K562 (cell line): ENCODE results near the gene TP53BP2. TPM values are rescaled to one million over a fixed set of nuclear protein-coding genes. Genes with fewer than 3 reads are reported as not detected.

ENCODE experiments used
- ATAC-seq: fragments of 200-7000 bp; cut with Tn5 transposase; 3 replicates; pipeline ENCODE4 v1.9.1; 2020; ENCODE audit warnings: moderate library complexity
- BruUV-seq: library from RNA; stranded (reverse); fragments of 400-500 nt; replicated peaks from 2 replicates; lab custom pipeline; 2021; lab: Mats Ljungman, UMichigan
- CTCF ChIA-PET: fragments of 300-600 bp; formaldehyde crosslinking; extraction: SDS; loops from one replicate; lab custom pipeline; 2021; ENCODE audit warnings: low intra/inter-chr PET ratio; lab: Yijun Ruan, JAX
- POLR2A ChIA-PET: fragments of 300-600, 350-650 bp; sonication (Branson Sonifier 250); formaldehyde crosslinking; extraction: SDS; loops from one replicate; lab custom pipeline; 2021; ENCODE audit warnings: antibody characterized with exemption, inconsistent platforms; lab: Yijun Ruan, JAX
- DNase-seq, 4 experiments: peaks; one replicate each; pipeline versions ENCODE4 v3.0.0 to v3.0.0-alpha.2; 2011 to 2018; ENCODE audit warnings: low spot score in 3 of 4, mixed read lengths in 3 of 4; ENCODE audit errors: extremely low read depth in 1 of 4
- FAIRE-seq: peaks from 2 replicates; lab custom pipeline; 2011; peaks lifted over from hg19 to GRCh38; lab: Jason Lieb, UNC
- H2AFZ ChIP-seq: 2 replicates; pipeline ENCODE4 v1.6.0; 2011; ENCODE audit warnings: low read depth, low read length, control low read depth, inconsistent platforms
- H3K27ac ChIP-seq: fragments of 200-600 bp; 3 replicates; pipeline ENCODE4 v1.8.0; 2011; ENCODE audit warnings: low read depth, mild to moderate bottlenecking, control low read depth, inconsistent platforms, low read length, moderate library complexity, mixed read lengths; ENCODE audit errors: extremely low read depth
- H3K27me3 ChIP-seq, 2 experiments: fragments of 300-600 bp in 1 of 2; 2 replicates in 1 of 2; 3 replicates in 1 of 2; pipeline versions ENCODE4 v1.6.0 to v1.8.0; 2011; ENCODE audit warnings: inconsistent platforms in 2 of 2, low read length in 2 of 2, mild to moderate bottlenecking in 1 of 2, mixed read lengths in 1 of 2, moderate library complexity in 1 of 2; ENCODE audit not compliant: control insufficient read depth in 2 of 2, insufficient read depth in 2 of 2
- H3K36me3 ChIP-seq: fragments of 300-600 bp; 3 replicates; pipeline ENCODE4 v1.8.0; 2011; ENCODE audit warnings: mild to moderate bottlenecking, low read length, inconsistent platforms; ENCODE audit not compliant: control insufficient read depth, insufficient read depth
- H3K4me1 ChIP-seq, 2 experiments: fragments of 200-600 bp in 1 of 2; replicated peaks in 1 of 2; 2 replicates in 1 of 2; 3 replicates in 1 of 2; pipeline versions ENCODE4 v1.5.1 to v1.8.0; 2011; ENCODE audit warnings: inconsistent platforms in 2 of 2, low read length in 2 of 2, mild to moderate bottlenecking in 1 of 2, mixed read lengths in 1 of 2, moderate library complexity in 1 of 2; ENCODE audit not compliant: control insufficient read depth in 2 of 2, insufficient read depth in 2 of 2
- H3K4me2 ChIP-seq: 2 replicates; pipeline ENCODE4 v1.6.1; 2011; ENCODE audit warnings: low read length, control low read depth, inconsistent platforms, mixed read lengths; ENCODE audit not compliant: insufficient read depth
- H3K4me3 ChIP-seq: fragments of 200-600 bp; sonication (generic), shearing (Covaris generic); 2 replicates; pipeline ENCODE4 v1.5.1; 2016; ENCODE audit warnings: control low read depth, inconsistent platforms
- H3K79me2 ChIP-seq: fragments of 200-600 bp; 3 replicates; pipeline ENCODE4 v1.8.0; 2011; ENCODE audit warnings: low read length, inconsistent platforms; ENCODE audit not compliant: control insufficient read depth, insufficient read depth
- H3K9ac ChIP-seq, 2 experiments: 2 replicates each; pipeline versions ENCODE4 v1.6.0 to v1.6.1; 2011; ENCODE audit warnings: low read depth in 2 of 2, low read length in 2 of 2, control low read depth in 1 of 2, inconsistent platforms in 1 of 2, mild to moderate bottlenecking in 1 of 2, mixed read lengths in 1 of 2; ENCODE audit not compliant: insufficient read depth in 1 of 2
- H3K9me1 ChIP-seq: one replicate; pipeline ENCODE4 v1.6.0; 2011; ENCODE audit warnings: inconsistent platforms, mild to moderate bottlenecking, low read length, moderate library complexity; ENCODE audit not compliant: control insufficient read depth, insufficient read depth
- H3K9me3 ChIP-seq: replicated peaks from 2 replicates; pipeline ENCODE4 v1.5.1; 2011; ENCODE audit warnings: low read depth, low read length, inconsistent platforms; ENCODE audit not compliant: control insufficient read depth, insufficient read depth
- H4K20me1 ChIP-seq: replicated peaks from 2 replicates; pipeline ENCODE4 v1.6.1; 2011; ENCODE audit warnings: low read length, inconsistent platforms, mixed read lengths; ENCODE audit not compliant: control insufficient read depth, insufficient read depth
- HDAC3 ChIP-seq: fragments of 450-650 bp; IDR thresholded peaks from 2 replicates; pipeline ENCODE4 v1.6.1; 2018; ENCODE audit warnings: borderline replicate concordance, mild to moderate bottlenecking, moderate library complexity; ENCODE audit not compliant: partially characterized antibody
- HNRNPUL1 ChIP-seq: fragments of 200-400 bp; formaldehyde crosslinking; IDR thresholded peaks from 2 replicates; pipeline ENCODE4 v1.6.1; 2017; ENCODE audit warnings: low read length
- SMAD4 ChIP-seq: fragments of 250-450 bp; sonication (Bioruptor Pico); conservative IDR thresholded peaks from 2 replicates; pipeline ENCODE4 v1.8.0; 2021; ENCODE audit warnings: inconsistent platforms, mild to moderate bottlenecking, moderate library complexity
- YY1 ChIP-seq, 3 experiments: IDR thresholded peaks; 2 replicates each; pipeline ENCODE4 v1.6.1; 2011; ENCODE audit warnings: low read length in 2 of 3, mild to moderate bottlenecking in 2 of 3, moderate library complexity in 2 of 3, borderline replicate concordance in 1 of 3, control low read depth in 1 of 3, low read depth in 1 of 3; ENCODE audit not compliant: insufficient read depth in 3 of 3, insufficient replicate concordance in 2 of 3, control insufficient read depth in 1 of 3, insufficient read length in 1 of 3; ENCODE audit errors: extremely low read depth in 1 of 3
- ZEB2 ChIP-seq: fragments of 450-650 bp; IDR thresholded peaks from 2 replicates; pipeline ENCODE4 v1.6.1; 2016
- ZNF280A ChIP-seq: fragments of 450-650 bp; IDR thresholded peaks from 2 replicates; pipeline ENCODE4 v1.6.1; 2018; ENCODE audit warnings: mild to moderate bottlenecking, low read depth; ENCODE audit not compliant: partially characterized antibody
- WGBS: fragments of 100-300 bp; shearing (Covaris generic); methylation state at CpG from one replicate; pipeline ENCODE4 v1.1.6; 2016; ENCODE audit warnings: low coverage, mixed read lengths; ENCODE audit not compliant: insufficient coverage; ENCODE audit errors: missing lambda C conversion rate; 5-methylcytosine and 5-hydroxymethylcytosine counted together
- in situ Hi-C: fragments of 300-500 bp; cut with MboI; formaldehyde crosslinking; loops from 4 replicates; pipeline ENCODE4 v1.15.0; 2018; ENCODE audit warnings: inconsistent platforms, mixed read lengths
- intact Hi-C: fragments of 100-400 bp; cut with micrococcal nuclease; formaldehyde crosslinking; loops from 2 replicates; pipeline ENCODE4 v1.14.2; 2022
- polyA plus RNA-seq, 8 experiments: library from polyadenylated mRNA; depleted of rRNA in 4 of 8; stranded (reverse) in 5 of 8; unstranded in 3 of 8; fragments of >200 nt; fragmentation: Nextera tagmentation in 2 of 8; fragmentation: Illumina TruSeq in 1 of 8; extraction: Ambion mirVana in 2 of 8; extraction: Trizol in 1 of 8; gene quantifications; 2 replicates each; pipeline versions ENCODE4 v1.2.1 to v1.2.3, GENCODE V29; 2011 to 2014; ENCODE audit warnings: inconsistent platforms in 1 of 8, missing spikeins in 1 of 8
- total RNA-seq, 7 experiments: library from RNA; depleted of rRNA in 6 of 7; stranded (reverse); fragments of >200 nt in 6 of 7; fragmentation: Illumina TruSeq in 2 of 7; extraction: Trizol in 2 of 7; gene quantifications; 2 replicates each; pipeline versions ENCODE4 v1.2.1 to v1.2.3, GENCODE V29; 2011 to 2021; ENCODE audit warnings: low replicate concordance in 1 of 7
- TF ChIP-seq, protein P1 (sequence below): fragments of 250-450 bp; sonication (Bioruptor Pico); IDR thresholded peaks from 2 replicates; pipeline ENCODE4 v1.8.0; 2021; ENCODE audit warnings: borderline replicate concordance, mild to moderate bottlenecking, moderate library complexity; ENCODE audit not compliant: poor library complexity, severe bottlenecking
- TF ChIP-seq, protein P2 (sequence below): fragments of 150-350 bp; IDR thresholded peaks from 2 replicates; pipeline ENCODE4 v1.6.1; 2014; ENCODE audit warnings: low read depth, mild to moderate bottlenecking, low read length, borderline replicate concordance

The TP53BP2 gene
- total and polyA plus RNA-seq, 9 of the 15 experiments (the other 6 are each of a cell fraction or from before 2014, with no cell fraction given): 17.0 to 69.6 (median 40.1) TPM

DNA sequence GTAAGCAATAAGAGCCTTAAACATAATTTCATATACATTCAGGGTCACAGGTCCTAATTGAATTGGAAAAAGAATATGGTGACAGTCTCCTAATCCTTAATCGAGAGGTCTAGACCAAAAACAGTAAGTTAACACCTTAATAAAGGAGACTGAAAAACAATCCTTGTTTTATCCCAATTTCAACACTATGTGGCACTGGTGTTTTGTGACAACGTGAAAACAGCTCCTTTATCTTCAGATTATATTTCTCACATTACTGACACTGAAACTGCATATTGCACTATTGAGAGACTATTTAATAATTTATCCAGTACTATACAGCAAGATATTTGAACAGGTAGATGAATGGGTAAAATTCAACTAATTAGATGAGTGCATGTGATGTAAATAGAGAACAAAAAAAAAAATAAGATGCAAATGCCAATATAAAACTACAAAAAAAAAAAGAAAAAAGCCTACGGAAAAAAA lies 34.1 kb downstream of the TP53BP2 start (continued):
- peak; percentile 64 for TF ChIP-seq HDAC3
- TF ChIP-seq SMAD4 (CRISPR knock-in tag): no peak
- no peak for TF ChIP-seq ZNF280A
- TF ChIP-seq, protein P1, sequence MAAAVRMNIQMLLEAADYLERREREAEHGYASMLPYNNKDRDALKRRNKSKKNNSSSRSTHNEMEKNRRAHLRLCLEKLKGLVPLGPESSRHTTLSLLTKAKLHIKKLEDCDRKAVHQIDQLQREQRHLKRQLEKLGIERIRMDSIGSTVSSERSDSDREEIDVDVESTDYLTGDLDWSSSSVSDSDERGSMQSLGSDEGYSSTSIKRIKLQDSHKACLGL (CRISPR knock-in tag): no peak

- no peak for FAIRE-seq
- Histone ChIP-seq H4K20me1 (no peaks in the 10 kb centered on the region), H3K9me1 (no peaks in the 10 kb centered on the region), H3K27me3 (no peaks in the 10 kb centered on the region), H3K4me2 (no peak overlapping the region), H3K9ac (no peak overlapping the region), H3K9me3 (no peaks in the 10 kb centered on the region; the same call in 1 of the 2 replicates), H2AFZ (no peak overlapping the region), H3K4me3 (no peak overlapping the region), H3K4me1 (no peaks in the 10 kb centered on the region; a peak in 1 of 5 replicates), H3K36me3 (peaks cover 85% of the 10 kb centered on the region), H3K27ac (no peak overlapping the region), H3K79me2 (peaks cover 13% of the 10 kb centered on the region)
- ATAC-seq: no peak
- CTCF ChIA-PET: interaction anchor here (2.4 kb wide), 1 partner anchor 240 kb away, joined by 13 read pairs; no protein-coding TSS in a partner anchor
- intact Hi-C loops: loop anchor here (5.0 kb wide), 4 partner anchors 113 to 297 kb away; no protein-coding TSS in a partner anchor
- TF ChIP-seq, protein P2, sequence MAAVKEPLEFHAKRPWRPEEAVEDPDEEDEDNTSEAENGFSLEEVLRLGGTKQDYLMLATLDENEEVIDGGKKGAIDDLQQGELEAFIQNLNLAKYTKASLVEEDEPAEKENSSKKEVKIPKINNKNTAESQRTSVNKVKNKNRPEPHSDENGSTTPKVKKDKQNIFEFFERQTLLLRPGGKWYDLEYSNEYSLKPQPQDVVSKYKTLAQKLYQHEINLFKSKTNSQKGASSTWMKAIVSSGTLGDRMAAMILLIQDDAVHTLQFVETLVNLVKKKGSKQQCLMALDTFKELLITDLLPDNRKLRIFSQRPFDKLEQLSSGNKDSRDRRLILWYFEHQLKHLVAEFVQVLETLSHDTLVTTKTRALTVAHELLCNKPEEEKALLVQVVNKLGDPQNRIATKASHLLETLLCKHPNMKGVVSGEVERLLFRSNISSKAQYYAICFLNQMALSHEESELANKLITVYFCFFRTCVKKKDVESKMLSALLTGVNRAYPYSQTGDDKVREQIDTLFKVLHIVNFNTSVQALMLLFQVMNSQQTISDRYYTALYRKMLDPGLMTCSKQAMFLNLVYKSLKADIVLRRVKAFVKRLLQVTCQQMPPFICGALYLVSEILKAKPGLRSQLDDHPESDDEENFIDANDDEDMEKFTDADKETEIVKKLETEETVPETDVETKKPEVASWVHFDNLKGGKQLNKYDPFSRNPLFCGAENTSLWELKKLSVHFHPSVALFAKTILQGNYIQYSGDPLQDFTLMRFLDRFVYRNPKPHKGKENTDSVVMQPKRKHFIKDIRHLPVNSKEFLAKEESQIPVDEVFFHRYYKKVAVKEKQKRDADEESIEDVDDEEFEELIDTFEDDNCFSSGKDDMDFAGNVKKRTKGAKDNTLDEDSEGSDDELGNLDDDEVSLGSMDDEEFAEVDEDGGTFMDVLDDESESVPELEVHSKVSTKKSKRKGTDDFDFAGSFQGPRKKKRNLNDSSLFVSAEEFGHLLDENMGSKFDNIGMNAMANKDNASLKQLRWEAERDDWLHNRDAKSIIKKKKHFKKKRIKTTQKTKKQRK: no peak
- TF ChIP-seq YY1 (IDR thresholded peaks at IDR 0.05; ENCODE audit: borderline replicate concordance in 1 of 3, control insufficient read depth in 1 of 3, extremely low read depth in 1 of 3, insufficient read depth in 3 of 3, insufficient read length in 1 of 3, insufficient replicate concordance in 2 of 3, low read depth in 1 of 3, low read length in 2 of 3) (no peak), ZEB2 (no peak), HNRNPUL1 (no peak)
- 77% methylated on average over 2 of the region's 2 CpGs for WGBS
- in situ Hi-C loops: no loop called here
- POLR2A ChIA-PET: no interaction called here
- no TSS peak for BruUV-seq
- no peak for DNase-seq
Measured at GRCh38 chr1:223810586-223810985, 35.2 kb downstream of the TP53BP2 start.
